ENCODE results near the gene GTF2A1. TPM values are rescaled to one million over a fixed set of nuclear protein-coding genes. Genes with fewer than 3 reads are reported as not detected.

GTF2A1 gene
- total and polyA plus RNA-seq, 2 experiments from 2014 or later: 3.8 to 25.1 TPM

GRCh38 chr14:81256289-81256960, 35.7 kb upstream of the GTF2A1 start:
- Histone ChIP-seq H4K20me1 (ENCODE audit: insufficient read depth, poor library complexity, severe bottlenecking) (no peaks in the 10 kb centered on the region), H3K9me3 (ENCODE audit: low read depth) (no peaks in the 10 kb centered on the region), H3K4me3 (no peak overlapping the region), H3K27ac (no peak overlapping the region), H3K79me2 (no peaks in the 10 kb centered on the region), H2AFZ (no peak overlapping the region), H3K36me3 (replicated peaks; ENCODE audit: insufficient read depth, low read depth) (no peaks in the 10 kb centered on the region), H3K4me1 (ENCODE audit: insufficient read depth) (no peaks in the 10 kb centered on the region), H3K4me2 (no peak overlapping the region), H3K9me2 (replicated peaks; ENCODE audit: insufficient read depth) (no peaks in the 10 kb centered on the region), H3K27me3 (no peaks in the 10 kb centered on the region)
- TF ChIP-seq EZH2phosphoT487 (IDR thresholded peaks at IDR 0.05; ENCODE audit: low read depth, severe bottlenecking, unreplicated experiment) (no peak), CTCF (IDR thresholded peaks at IDR 0.05; ENCODE audit: poor library complexity) (no peak), EZH2 (IDR thresholded peaks at IDR 0.05; ENCODE audit: borderline replicate concordance) (no peak)
- no peak for DNase-seq (ENCODE audit: low spot score)
- WGBS (ENCODE audit: low lambda C conversion rate, missing lambda C conversion rate): 84% methylated on average over 2 of the region's 2 CpGs

GRCh38 chr14:81252278-81252677, 31.5 kb upstream of the GTF2A1 start:
- no peaks in the 10 kb centered on the region for H3K9me2 ChIP-seq (replicated peaks; ENCODE audit: insufficient read depth)
- no peaks in the 10 kb centered on the region for H3K79me2 ChIP-seq
- no peak overlapping the region for H2AFZ ChIP-seq
- H3K4me3 ChIP-seq: no peak overlapping the region
- H3K27me3 ChIP-seq: no peaks in the 10 kb centered on the region
- WGBS (ENCODE audit: low lambda C conversion rate, missing lambda C conversion rate): 34% methylated on average over 1 of the region's 1 CpG
- TF ChIP-seq CTCF (IDR thresholded peaks at IDR 0.05; ENCODE audit: poor library complexity) (peak; percentile 15), EZH2 (IDR thresholded peaks at IDR 0.05; ENCODE audit: borderline replicate concordance) (no peak), EZH2phosphoT487 (IDR thresholded peaks at IDR 0.05; ENCODE audit: low read depth, severe bottlenecking, unreplicated experiment) (no peak)
- no peaks in the 10 kb centered on the region for H4K20me1 ChIP-seq (ENCODE audit: insufficient read depth, poor library complexity, severe bottlenecking)
- H3K4me1 ChIP-seq (ENCODE audit: insufficient read depth): no peaks in the 10 kb centered on the region
- no peak for DNase-seq (ENCODE audit: low spot score)
- no peak overlapping the region for H3K4me2 ChIP-seq
- H3K36me3 ChIP-seq (replicated peaks; ENCODE audit: insufficient read depth, low read depth): no peaks in the 10 kb centered on the region
- no peak overlapping the region for H3K27ac ChIP-seq
- H3K9me3 ChIP-seq (ENCODE audit: low read depth): no peaks in the 10 kb centered on the region

GRCh38 chr14:81247271-81247766, 26.6 kb upstream of the GTF2A1 start:
- Histone ChIP-seq H3K4me1 (ENCODE audit: insufficient read depth) (no peaks in the 10 kb centered on the region), H3K4me3 (no peak overlapping the region), H3K9me3 (ENCODE audit: low read depth) (no peaks in the 10 kb centered on the region), H2AFZ (no peak overlapping the region), H3K79me2 (no peaks in the 10 kb centered on the region), H4K20me1 (ENCODE audit: insufficient read depth, poor library complexity, severe bottlenecking) (no peaks in the 10 kb centered on the region), H3K27ac (no peak overlapping the region), H3K36me3 (replicated peaks; ENCODE audit: insufficient read depth, low read depth) (no peaks in the 10 kb centered on the region), H3K9me2 (replicated peaks; ENCODE audit: insufficient read depth) (no peaks in the 10 kb centered on the region), H3K4me2 (no peak overlapping the region), H3K27me3 (no peaks in the 10 kb centered on the region)
- TF ChIP-seq EZH2phosphoT487 (IDR thresholded peaks at IDR 0.05; ENCODE audit: low read depth, severe bottlenecking, unreplicated experiment): no peak
- WGBS (ENCODE audit: low lambda C conversion rate, missing lambda C conversion rate): 78% methylated on average over 8 of the region's 8 CpGs
- no peak for DNase-seq (ENCODE audit: low spot score)

DNA sequence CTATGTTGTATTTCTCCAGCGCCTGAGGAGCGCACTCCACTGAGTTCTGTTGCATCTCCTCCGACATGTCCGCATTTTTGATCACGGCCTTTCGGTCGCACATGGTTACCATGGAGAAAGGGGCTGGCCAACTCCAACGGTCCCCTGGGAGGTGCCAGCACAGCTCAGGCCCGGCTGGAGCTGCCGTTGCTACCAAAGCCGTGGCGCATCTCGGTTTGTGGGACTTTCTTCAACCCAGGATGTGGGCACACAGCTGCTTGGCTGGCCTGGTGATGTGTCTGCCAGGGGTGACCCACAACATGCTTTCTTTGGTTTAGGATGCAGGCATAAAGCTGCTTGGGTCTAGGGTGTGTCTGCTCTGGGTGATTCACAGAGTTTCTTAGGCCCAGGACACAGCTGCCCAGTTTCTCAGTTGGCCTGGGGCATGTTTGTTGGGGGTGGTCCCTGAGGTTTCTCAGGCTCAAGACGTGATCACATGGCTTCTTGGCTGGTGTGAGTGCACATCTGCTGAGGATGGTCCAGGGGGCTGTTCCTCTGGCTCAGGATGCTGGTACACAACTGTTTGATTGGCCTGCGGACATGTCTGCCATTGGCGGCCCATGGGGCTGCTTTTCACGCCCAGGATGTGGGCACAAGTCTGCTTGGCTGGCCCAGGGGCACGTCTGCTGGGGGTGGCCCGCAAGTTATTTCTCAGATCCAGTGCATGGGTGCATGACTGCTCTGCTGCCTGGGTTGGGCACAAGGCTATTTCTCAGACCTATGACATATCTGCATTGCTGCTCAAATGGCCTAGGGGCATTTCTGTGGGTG, 25.9 kb upstream of the GTF2A1 start:
- Histone ChIP-seq H3K36me3 (replicated peaks; ENCODE audit: insufficient read depth, low read depth) (no peaks in the 10 kb centered on the region), H3K9me2 (replicated peaks; ENCODE audit: insufficient read depth) (no peaks in the 10 kb centered on the region), H3K4me1 (ENCODE audit: insufficient read depth) (no peaks in the 10 kb centered on the region), H3K9me3 (ENCODE audit: low read depth) (no peaks in the 10 kb centered on the region), H4K20me1 (ENCODE audit: insufficient read depth, poor library complexity, severe bottlenecking) (no peaks in the 10 kb centered on the region), H3K4me2 (no peak overlapping the region), H2AFZ (no peak overlapping the region), H3K27ac (no peak overlapping the region), H3K4me3 (no peak overlapping the region), H3K27me3 (no peaks in the 10 kb centered on the region), H3K79me2 (no peaks in the 10 kb centered on the region)
- no peak for DNase-seq (ENCODE audit: low spot score)
- 95% methylated on average over 19 of the region's 19 CpGs for WGBS (ENCODE audit: low lambda C conversion rate, missing lambda C conversion rate)
- no peak for TF ChIP-seq EZH2 (IDR thresholded peaks at IDR 0.05; ENCODE audit: borderline replicate concordance)
- TF ChIP-seq CTCF (IDR thresholded peaks at IDR 0.05; ENCODE audit: poor library complexity): no peak
- no peak for TF ChIP-seq EZH2phosphoT487 (IDR thresholded peaks at IDR 0.05; ENCODE audit: low read depth, severe bottlenecking, unreplicated experiment)
